GM23338 (cell line): ENCODE measurements around the gene PTGER4.

ENCODE experiments used
- CREB1 ChIP-seq: fragments of 250-450 bp; sonication (Bioruptor Pico); IDR thresholded peaks from 2 replicates; pipeline ENCODE4 v1.5.0; 2020; ENCODE audit warnings: low read depth, mild to moderate bottlenecking, moderate library complexity
- CTCF ChIP-seq, 2 experiments: fragments of 200-600 bp in 1 of 2; sonication (generic) in 1 of 2; conservative IDR thresholded peaks; 2 replicates each; pipeline versions ENCODE4 v1.5.1 to v1.6.1; 2016 to 2017; ENCODE audit warnings: antibody characterized with exemption in 2 of 2, low read depth in 2 of 2, mild to moderate bottlenecking in 2 of 2, moderate library complexity in 1 of 2
- ETS1 ChIP-seq: IDR thresholded peaks from 2 replicates; pipeline ENCODE4 v1.6.1; 2016; ENCODE audit warnings: antibody characterized with exemption
- EZH2 ChIP-seq: fragments of 200-600 bp; sonication (generic); IDR thresholded peaks from one replicate; pipeline ENCODE4 v1.8.0; 2017; ENCODE audit warnings: antibody characterized with exemption, mild to moderate bottlenecking, low read depth; ENCODE audit not compliant: unreplicated experiment
- EZH2phosphoT487 ChIP-seq: fragments of 200-600 bp; sonication (generic); IDR thresholded peaks from one replicate; pipeline ENCODE4 v1.8.1; 2018; ENCODE audit warnings: antibody characterized with exemption; ENCODE audit not compliant: unreplicated experiment
- JUNB ChIP-seq: IDR thresholded peaks from one replicate; pipeline ENCODE4 v1.6.1; 2016; ENCODE audit warnings: antibody characterized with exemption; ENCODE audit not compliant: unreplicated experiment
- NANOG ChIP-seq: IDR thresholded peaks from 2 replicates; pipeline ENCODE4 v1.6.1; 2016; ENCODE audit warnings: antibody characterized with exemption, borderline replicate concordance
- POLR2AphosphoS5 ChIP-seq: IDR thresholded peaks from 2 replicates; pipeline ENCODE4 v1.6.1; 2016; ENCODE audit warnings: antibody characterized with exemption, low read depth
- REST ChIP-seq: IDR thresholded peaks from one replicate; pipeline ENCODE4 v1.6.1; 2018; ENCODE audit warnings: antibody characterized with exemption; ENCODE audit not compliant: unreplicated experiment
- STAT1 ChIP-seq: IDR thresholded peaks from one replicate; pipeline ENCODE4 v1.6.1; 2016; ENCODE audit warnings: antibody characterized with exemption; ENCODE audit not compliant: unreplicated experiment
- ZNF114 ChIP-seq: fragments of 250-450 bp; sonication (Bioruptor Pico); IDR thresholded peaks from 2 replicates; pipeline ENCODE4 v1.5.0; 2020; ENCODE audit warnings: mild to moderate bottlenecking, moderate library complexity
- ZNF331 ChIP-seq: fragments of 250-450 bp; sonication (Bioruptor Pico); IDR thresholded peaks from 2 replicates; pipeline ENCODE4 v1.5.0; 2020; ENCODE audit warnings: low read depth, mild to moderate bottlenecking, moderate library complexity

- TF ChIP-seq CTCF (conservative IDR thresholded peaks at IDR 0.05; ENCODE audit: low read depth in 2 of 2) = no peak
- TF ChIP-seq CREB1 (CRISPR knock-in tag) = no peak
- TF ChIP-seq EZH2 = no peak
- TF ChIP-seq REST = no peak
- TF ChIP-seq POLR2AphosphoS5 = no peak
- no peak for TF ChIP-seq JUNB
- TF ChIP-seq EZH2phosphoT487 = no peak
- TF ChIP-seq ZNF331 = no peak
- no peak for TF ChIP-seq ETS1
- no peak for TF ChIP-seq NANOG
- TF ChIP-seq STAT1 = no peak
- TF ChIP-seq ZNF114 = no peak
Observed at GRCh38 chr5:40660751-40661150, 19.0 kb upstream of the PTGER4 start.
